ENCODE measurements around the gene SLC25A21. TPM values are rescaled to one million over a fixed set of nuclear protein-coding genes. Genes with fewer than 3 reads are reported as not detected.
A peak's percentile ranks its signal among the peaks of the same experiment; 100 is the strongest.

Gene SLC25A21
- total RNA-seq, 1 experiment from 2014 or later, result 1.4 TPM

DNA sequence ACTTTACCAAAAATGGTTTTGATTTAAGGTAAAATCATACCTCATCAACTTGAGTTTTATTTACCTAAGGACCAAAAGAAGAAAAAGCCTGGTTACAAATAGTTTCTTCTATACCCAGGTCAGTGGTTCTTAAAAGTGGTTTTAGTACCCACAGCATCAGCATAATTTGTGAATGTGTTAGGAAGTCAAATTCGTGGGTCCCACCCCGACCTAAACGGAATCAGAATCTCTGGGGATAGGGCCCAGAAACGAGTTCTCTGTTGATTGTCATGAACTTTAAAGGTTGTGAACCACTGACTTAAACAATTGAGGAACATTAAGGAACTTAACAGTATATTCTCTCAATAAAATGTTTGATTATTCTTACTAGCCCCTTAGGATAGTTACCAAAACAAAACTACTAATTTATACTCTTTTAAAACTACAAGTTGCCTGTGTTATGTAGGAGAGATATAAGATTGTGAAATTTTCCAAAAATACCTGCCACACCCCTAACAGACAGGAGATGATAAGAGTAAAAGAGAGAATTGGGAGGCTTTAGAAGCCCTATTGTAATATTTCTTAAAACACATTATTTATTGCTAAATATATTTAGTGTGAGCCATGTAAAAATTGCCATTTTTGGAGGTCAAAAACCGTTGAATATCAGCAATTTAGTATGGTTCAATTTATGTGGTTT lies 669 bp upstream of the SLC25A21 start:
- Mint-ChIP-seq H3K4me3 (ENCODE audit: unreplicated experiment) (peak overlapping the region; percentile 90), H3K27me3 (ENCODE audit: insufficient read depth, unreplicated experiment) (no peaks in the 10 kb centered on the region), H3K9me3 (ENCODE audit: unreplicated experiment) (no peaks in the 10 kb centered on the region), H3K27ac (ENCODE audit: low read depth, unreplicated experiment) (peak overlapping the region; percentile 95), H3K36me3 (ENCODE audit: insufficient read depth, unreplicated experiment) (no peaks in the 10 kb centered on the region), H3K4me1 (ENCODE audit: insufficient read depth, unreplicated experiment) (peaks cover 5% of the 10 kb centered on the region)
- intact Hi-C loops (cut with micrococcal nuclease), result loop anchor here (1.0 kb wide), 2 partner anchors 25 to 60 kb away; no protein-coding TSS in a partner anchor
- TF ChIP-seq, protein P1, sequence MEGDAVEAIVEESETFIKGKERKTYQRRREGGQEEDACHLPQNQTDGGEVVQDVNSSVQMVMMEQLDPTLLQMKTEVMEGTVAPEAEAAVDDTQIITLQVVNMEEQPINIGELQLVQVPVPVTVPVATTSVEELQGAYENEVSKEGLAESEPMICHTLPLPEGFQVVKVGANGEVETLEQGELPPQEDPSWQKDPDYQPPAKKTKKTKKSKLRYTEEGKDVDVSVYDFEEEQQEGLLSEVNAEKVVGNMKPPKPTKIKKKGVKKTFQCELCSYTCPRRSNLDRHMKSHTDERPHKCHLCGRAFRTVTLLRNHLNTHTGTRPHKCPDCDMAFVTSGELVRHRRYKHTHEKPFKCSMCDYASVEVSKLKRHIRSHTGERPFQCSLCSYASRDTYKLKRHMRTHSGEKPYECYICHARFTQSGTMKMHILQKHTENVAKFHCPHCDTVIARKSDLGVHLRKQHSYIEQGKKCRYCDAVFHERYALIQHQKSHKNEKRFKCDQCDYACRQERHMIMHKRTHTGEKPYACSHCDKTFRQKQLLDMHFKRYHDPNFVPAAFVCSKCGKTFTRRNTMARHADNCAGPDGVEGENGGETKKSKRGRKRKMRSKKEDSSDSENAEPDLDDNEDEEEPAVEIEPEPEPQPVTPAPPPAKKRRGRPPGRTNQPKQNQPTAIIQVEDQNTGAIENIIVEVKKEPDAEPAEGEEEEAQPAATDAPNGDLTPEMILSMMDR (IDR thresholded peaks at IDR 0.05; ENCODE audit: unreplicated experiment), result no peak
- no peak for DNase-seq (ENCODE audit: unreplicated experiment)
- BruUV-seq (replicated peaks), result no TSS peak
- ChIA-PET POLR2A (interaction anchor here (0.7 to 2.3 kb wide), 6 partner anchors 9 to 138 kb away, joined by 3 to 44 read pairs (median 6); partner anchors contain the start of gene MIPOL1), CTCF (interaction anchor here (0.6 to 1.0 kb wide), 2 partner anchors 14 to 198 kb away, joined by 3 read pairs; no protein-coding TSS in a partner anchor)

DNA sequence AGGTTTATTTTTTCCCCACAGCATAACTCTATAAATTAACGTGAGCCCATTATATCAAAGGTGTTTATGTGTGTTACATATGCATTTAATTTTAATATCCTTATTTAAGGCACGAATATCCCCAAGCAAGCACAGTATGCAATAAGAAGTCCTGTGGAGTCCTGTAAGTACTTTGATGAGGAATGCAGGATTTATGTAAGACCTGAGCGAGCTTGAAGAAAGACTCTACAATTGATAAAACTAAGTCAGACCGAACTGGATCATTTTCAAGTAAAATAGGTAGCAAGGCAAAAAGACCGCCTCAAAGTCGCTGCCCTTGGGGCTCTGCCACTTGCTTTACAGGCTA lies 755 bp downstream of the SLC25A21 start:
- Mint-ChIP-seq H3K4me1 (ENCODE audit: insufficient read depth, unreplicated experiment) (peaks cover 5% of the 10 kb centered on the region), H3K27me3 (ENCODE audit: insufficient read depth, unreplicated experiment) (no peaks in the 10 kb centered on the region), H3K36me3 (ENCODE audit: insufficient read depth, unreplicated experiment) (no peaks in the 10 kb centered on the region), H3K4me3 (ENCODE audit: unreplicated experiment) (peak overlapping the region; percentile 90), H3K9me3 (ENCODE audit: unreplicated experiment) (no peaks in the 10 kb centered on the region), H3K27ac (ENCODE audit: low read depth, unreplicated experiment) (peak overlapping the region; percentile 95)
- ChIA-PET CTCF (interaction anchor here (0.5 to 1.3 kb wide), 7 partner anchors 27 to 1734 kb away, joined by 3 to 7 read pairs (median 3); no protein-coding TSS in a partner anchor), POLR2A (interaction anchor here (0.6 to 2.3 kb wide), 13 partner anchors 11 to 954 kb away, joined by 3 to 44 read pairs (median 4); partner anchors contain the start of gene MIPOL1)
- no peak for DNase-seq (ENCODE audit: unreplicated experiment)
- intact Hi-C loops (cut with micrococcal nuclease), result loop anchor here (1.0 kb wide), 2 partner anchors 27 to 62 kb away; no protein-coding TSS in a partner anchor
- TF ChIP-seq, protein P1 (IDR thresholded peaks at IDR 0.05; ENCODE audit: unreplicated experiment), result no peak
- TSS peak; percentile 64 for BruUV-seq (replicated peaks)

GRCh38 chr14:37170993-37171392 lies 1.4 kb downstream of the SLC25A21 start:
- CTCF ChIA-PET, result interaction anchor here (0.6 to 1.4 kb wide), 6 partner anchors 21 to 1355 kb away, joined by 3 to 7 read pairs (median 4); no protein-coding TSS in a partner anchor
- Mint-ChIP-seq H3K36me3 (ENCODE audit: insufficient read depth, unreplicated experiment) (no peaks in the 10 kb centered on the region), H3K27me3 (ENCODE audit: insufficient read depth, unreplicated experiment) (no peaks in the 10 kb centered on the region), H3K27ac (ENCODE audit: low read depth, unreplicated experiment) (no peak overlapping the region), H3K4me3 (ENCODE audit: unreplicated experiment) (no peak overlapping the region), H3K4me1 (ENCODE audit: insufficient read depth, unreplicated experiment) (peaks cover 5% of the 10 kb centered on the region), H3K9me3 (ENCODE audit: unreplicated experiment) (no peaks in the 10 kb centered on the region)
- POLR2A ChIA-PET, result interaction anchor here (0.6 to 2.3 kb wide), 10 partner anchors 11 to 589 kb away, joined by 3 to 44 read pairs (median 5); partner anchors contain the start of gene MIPOL1
- TF ChIP-seq, protein P1 (IDR thresholded peaks at IDR 0.05; ENCODE audit: unreplicated experiment), result no peak
- BruUV-seq (replicated peaks), result no TSS peak
- intact Hi-C loops (cut with micrococcal nuclease), result no loop called here
- DNase-seq (ENCODE audit: unreplicated experiment), result no peak

DNA sequence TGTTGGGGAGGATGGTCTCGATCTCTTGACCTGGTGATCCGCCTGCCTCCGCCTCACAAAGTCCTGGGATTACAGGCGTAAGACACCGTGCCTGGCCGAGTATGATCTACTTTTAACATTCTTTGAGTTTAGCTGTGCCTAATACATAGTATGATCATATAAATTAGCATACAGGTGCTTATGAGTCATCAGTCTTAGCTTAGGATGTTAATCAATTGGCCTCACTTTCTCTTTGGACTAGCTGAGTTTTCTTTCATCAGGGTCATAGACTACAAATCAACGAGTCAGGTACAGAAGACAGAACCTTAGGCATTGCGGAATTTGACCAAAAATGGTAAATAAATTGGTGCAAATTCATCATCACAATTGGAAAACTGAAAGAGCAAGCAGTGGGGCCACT lies 2.2 kb downstream of the SLC25A21 start:
- Mint-ChIP-seq H3K27ac (ENCODE audit: low read depth, unreplicated experiment) (no peak overlapping the region), H3K27me3 (ENCODE audit: insufficient read depth, unreplicated experiment) (no peaks in the 10 kb centered on the region), H3K4me1 (ENCODE audit: insufficient read depth, unreplicated experiment) (peaks cover 5% of the 10 kb centered on the region), H3K9me3 (ENCODE audit: unreplicated experiment) (no peaks in the 10 kb centered on the region), H3K4me3 (ENCODE audit: unreplicated experiment) (no peak overlapping the region), H3K36me3 (ENCODE audit: insufficient read depth, unreplicated experiment) (no peaks in the 10 kb centered on the region)
- POLR2A ChIA-PET, result no interaction called here
- CTCF ChIA-PET, result interaction anchor here (1.0 to 1.4 kb wide), 2 partner anchors 20 to 63 kb away, joined by 4 to 5 read pairs; no protein-coding TSS in a partner anchor
- no TSS peak for BruUV-seq (replicated peaks)
- intact Hi-C loops (cut with micrococcal nuclease), result no loop called here
- no peak for DNase-seq (ENCODE audit: unreplicated experiment)
- TF ChIP-seq, protein P1 (IDR thresholded peaks at IDR 0.05; ENCODE audit: unreplicated experiment), result no peak

All from MCF 10A (cell line).